Aorta (tissue), 5 donors: ENCODE results near the gene ZBTB40. TPM values are rescaled to one million over a fixed set of nuclear protein-coding genes. Genes with fewer than 3 reads are reported as not detected.

ENCODE experiments used
- ATAC-seq: fragments of 200-7000 bp; cut with Tn5 transposase; one replicate; pipeline ENCODE4 v1.9.1; 2022; ENCODE audit warnings: moderate library complexity; ENCODE audit not compliant: low FRiP score
- DNase-seq, 2 donors: peaks; one replicate each; pipeline ENCODE4 v3.0.0-alpha.2; 2020
- H3K27ac ChIP-seq, 2 donors: one replicate each; pipeline ENCODE4 v1.5.1; 2013; ENCODE audit warnings: low read length in 2 of 2, mild to moderate bottlenecking in 2 of 2, moderate library complexity in 2 of 2, control low read depth in 1 of 2, inconsistent platforms in 1 of 2, low read depth in 1 of 2
- H3K27me3 ChIP-seq, 2 donors: one replicate each; pipeline ENCODE4 v1.6.1; 2013; ENCODE audit warnings: control low read depth in 1 of 2, low read length in 1 of 2, mild to moderate bottlenecking in 1 of 2, moderate library complexity in 1 of 2; ENCODE audit not compliant: insufficient read depth in 2 of 2, control insufficient read depth in 1 of 2
- H3K36me3 ChIP-seq, 2 donors: one replicate each; pipeline ENCODE4 v1.6.1; 2013; ENCODE audit warnings: control low read depth in 1 of 2, low read length in 1 of 2, mild to moderate bottlenecking in 1 of 2; ENCODE audit not compliant: insufficient read depth in 2 of 2, control insufficient read depth in 1 of 2
- H3K4me1 ChIP-seq, 2 donors: one replicate each; pipeline ENCODE4 v1.6.1; 2013; ENCODE audit warnings: low read length in 2 of 2, control low read depth in 1 of 2, mild to moderate bottlenecking in 1 of 2, moderate library complexity in 1 of 2; ENCODE audit not compliant: insufficient read depth in 2 of 2, control insufficient read depth in 1 of 2
- H3K4me3 ChIP-seq, 2 donors: one replicate each; pipeline ENCODE4 v1.5.1; 2013; ENCODE audit warnings: low read length in 2 of 2, control low read depth in 1 of 2, mild to moderate bottlenecking in 1 of 2
- H3K9me3 ChIP-seq: one replicate; pipeline ENCODE4 v1.6.1; 2013; ENCODE audit warnings: mild to moderate bottlenecking, low read length; ENCODE audit not compliant: control insufficient read depth
- WGBS, 2 donors: extraction: QIAGEN DNeasy Blood & Tissue Kit; methylation state at CpG; one replicate each; pipeline ENCODE4 v1.1.7; 2013; 5-methylcytosine and 5-hydroxymethylcytosine counted together
- intact Hi-C, 2 donors: fragments of 100-400 bp; cut with DNase I; formaldehyde crosslinking; loops; one replicate each; pipeline versions ENCODE4 v1.14.2 to v1.15.0; 2022
- long read RNA-seq, 2 donors: library from polyadenylated mRNA; unstranded; transcript quantifications; one replicate each; pipeline ENCODE4 v2.0.0, GENCODE V29; 2020 to 2021
- polyA plus RNA-seq, 2 donors: library from polyadenylated mRNA; stranded (reverse); fragments of 200-250 nt; gene quantifications; one replicate each; pipeline ENCODE4 v1.2.3, GENCODE V29; 2013
- total RNA-seq, 2 donors: library from RNA; stranded (reverse); fragmentation: NEBNext Ultra II Directional; extraction: Animal tissue kit (Norgen Biotek cat#: 25700); gene quantifications; one replicate each; pipeline ENCODE4 v1.2.1, GENCODE V29; 2021
- donor health status: healthy with polysubstance abuse.
- donor health status: Bipolar disorder and iron deficiency.
- donor health status: DM: no; HTN: no; CAD: no.
- donor health status: DM: no; HTN: no; CAD: no.
- donor health status: DM: yes; HTN: yes; CAD: no.

The ZBTB40 gene, protein sequence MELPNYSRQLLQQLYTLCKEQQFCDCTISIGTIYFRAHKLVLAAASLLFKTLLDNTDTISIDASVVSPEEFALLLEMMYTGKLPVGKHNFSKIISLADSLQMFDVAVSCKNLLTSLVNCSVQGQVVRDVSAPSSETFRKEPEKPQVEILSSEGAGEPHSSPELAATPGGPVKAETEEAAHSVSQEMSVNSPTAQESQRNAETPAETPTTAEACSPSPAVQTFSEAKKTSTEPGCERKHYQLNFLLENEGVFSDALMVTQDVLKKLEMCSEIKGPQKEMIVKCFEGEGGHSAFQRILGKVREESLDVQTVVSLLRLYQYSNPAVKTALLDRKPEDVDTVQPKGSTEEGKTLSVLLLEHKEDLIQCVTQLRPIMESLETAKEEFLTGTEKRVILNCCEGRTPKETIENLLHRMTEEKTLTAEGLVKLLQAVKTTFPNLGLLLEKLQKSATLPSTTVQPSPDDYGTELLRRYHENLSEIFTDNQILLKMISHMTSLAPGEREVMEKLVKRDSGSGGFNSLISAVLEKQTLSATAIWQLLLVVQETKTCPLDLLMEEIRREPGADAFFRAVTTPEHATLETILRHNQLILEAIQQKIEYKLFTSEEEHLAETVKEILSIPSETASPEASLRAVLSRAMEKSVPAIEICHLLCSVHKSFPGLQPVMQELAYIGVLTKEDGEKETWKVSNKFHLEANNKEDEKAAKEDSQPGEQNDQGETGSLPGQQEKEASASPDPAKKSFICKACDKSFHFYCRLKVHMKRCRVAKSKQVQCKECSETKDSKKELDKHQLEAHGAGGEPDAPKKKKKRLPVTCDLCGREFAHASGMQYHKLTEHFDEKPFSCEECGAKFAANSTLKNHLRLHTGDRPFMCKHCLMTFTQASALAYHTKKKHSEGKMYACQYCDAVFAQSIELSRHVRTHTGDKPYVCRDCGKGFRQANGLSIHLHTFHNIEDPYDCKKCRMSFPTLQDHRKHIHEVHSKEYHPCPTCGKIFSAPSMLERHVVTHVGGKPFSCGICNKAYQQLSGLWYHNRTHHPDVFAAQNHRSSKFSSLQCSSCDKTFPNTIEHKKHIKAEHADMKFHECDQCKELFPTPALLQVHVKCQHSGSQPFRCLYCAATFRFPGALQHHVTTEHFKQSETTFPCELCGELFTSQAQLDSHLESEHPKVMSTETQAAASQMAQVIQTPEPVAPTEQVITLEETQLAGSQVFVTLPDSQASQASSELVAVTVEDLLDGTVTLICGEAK
- total RNA-seq (10 to 100 TPM; 21.2 to 24.9 TPM), polyA plus RNA-seq (10 to 100 TPM in 1 of 2 donors, 1 to 10 TPM in 1; 4.4 to 19.3 TPM)
- long read RNA-seq, donor 1, partial matches to known transcripts = 3 of 19 reads
- long read RNA-seq, donor 1, other reads (novel, unspliced or antisense) = 16 of 19 reads
- long read RNA-seq, donor 2, full-length matches to known transcripts = 1 of 27 reads
- long read RNA-seq, donor 2, partial matches to known transcripts = 6 of 27 reads
- long read RNA-seq, donor 2, other reads (novel, unspliced or antisense) = 20 of 27 reads

DNA sequence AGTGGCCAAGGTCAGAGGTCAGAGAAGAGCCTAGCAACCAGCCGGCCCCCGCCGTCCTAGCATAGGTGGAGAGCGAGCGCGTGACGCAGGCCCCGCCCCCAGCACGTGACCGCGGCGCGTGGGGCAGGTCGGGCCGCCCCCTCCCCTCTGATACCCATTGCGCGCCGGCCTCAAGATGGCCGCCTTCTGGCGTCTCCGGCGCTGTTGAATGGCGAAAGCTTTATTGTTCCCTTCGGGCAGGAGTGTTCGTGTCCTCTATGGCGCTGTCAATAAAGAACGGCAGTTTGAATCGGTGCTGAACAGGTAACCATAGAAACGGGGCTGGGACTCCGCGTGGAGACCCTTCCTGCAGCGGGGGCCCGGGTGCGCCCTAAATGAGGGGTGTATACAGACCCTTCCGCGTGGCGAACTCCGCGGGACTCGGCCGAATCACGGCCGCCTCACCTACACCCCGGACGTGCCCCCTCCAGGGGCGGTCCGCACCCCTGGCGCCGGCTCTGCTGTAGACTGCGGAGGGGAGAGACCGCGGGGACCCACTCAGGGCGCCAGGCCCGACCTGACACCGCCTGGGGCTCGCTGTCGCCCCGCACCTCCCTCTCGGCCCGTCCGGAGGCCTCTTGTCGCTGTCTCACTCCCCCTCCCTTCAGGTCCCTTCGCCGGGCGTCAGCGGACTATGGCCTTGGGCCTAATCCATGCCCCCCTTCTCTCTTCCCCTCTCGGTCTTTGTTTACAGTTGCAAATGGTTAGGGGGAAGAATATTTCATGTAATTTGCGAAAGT lies at the start of gene ZBTB40:
TSS of gene ZBTB40 (plus strand) at position 150 of the 779 bp plus-strand sequence. CDS start 38,098 bp downstream, outside the sequence.
- Histone ChIP-seq H3K27me3 (no peaks in the 10 kb centered on the region), H3K4me1 (peaks cover 0 to 1% of the 10 kb centered on the region in 2 donors), H3K9me3 (no peaks in the 10 kb centered on the region), H3K27ac (peak within 1 kb of the TSS; percentile 68 to 87), H3K36me3 (no peaks in the 10 kb centered on the region), H3K4me3 (peak within 1 kb of the TSS; percentile 94 to 97)
- 0 to 1% methylated on average over 56 to 68 of the region's 68 CpGs for WGBS, 2 donors
- peak; percentile 98 for ATAC-seq
- intact Hi-C loops = loop anchor here in 1 of 2 donors (2.0 to 5.0 kb wide), 2 partner anchors 59 to 75 kb away; no protein-coding TSS in a partner anchor
- DNase-seq = peak; percentile 98

DNA sequence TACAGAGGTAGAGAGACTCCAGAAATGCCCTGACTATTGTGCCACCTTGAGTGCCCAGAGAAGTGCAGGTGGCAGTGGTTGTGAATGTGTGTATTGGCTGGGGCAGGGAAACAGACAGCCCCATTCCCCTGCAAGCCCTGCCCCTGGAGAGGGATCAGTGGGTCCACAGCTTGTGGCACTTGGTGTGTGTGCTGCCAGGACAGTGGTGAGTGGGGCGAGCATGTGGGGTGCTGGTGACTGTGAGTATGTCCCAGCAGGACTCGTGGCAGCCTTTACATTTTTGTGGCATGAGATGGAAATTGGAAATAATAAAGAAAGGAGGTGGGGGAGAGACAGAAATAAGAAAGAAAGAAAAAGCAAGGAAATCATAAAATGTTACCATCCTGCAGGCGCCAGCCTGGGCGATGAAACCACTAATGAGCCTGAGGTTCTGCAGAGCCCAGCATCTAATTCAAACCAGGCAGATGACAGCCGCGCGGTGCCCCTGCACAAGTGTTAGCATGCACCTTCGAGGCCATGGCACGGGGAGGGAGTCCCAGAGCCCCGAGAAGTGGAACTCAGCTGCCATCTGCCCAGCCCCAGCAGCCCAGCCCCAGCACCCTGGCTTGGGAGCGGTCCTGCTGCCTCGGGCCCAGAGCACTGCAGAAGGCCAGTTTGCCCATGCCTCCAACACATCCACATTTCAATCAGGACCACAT lies 49.1 kb upstream of the ZBTB40 start:
- WGBS, 2 donors = 67 to 72% methylated on average over 12 of the region's 12 CpGs
- no peak for ATAC-seq

GRCh38 chr1:22404486-22404885 lies 47.2 kb upstream of the ZBTB40 start:
- Histone ChIP-seq H3K27ac (no peak overlapping the region), H3K4me3 (no peak overlapping the region), H3K4me1 (no peaks in the 10 kb centered on the region), H3K36me3 (no peaks in the 10 kb centered on the region), H3K27me3 (peaks cover 0 to 4% of the 10 kb centered on the region in 2 donors), H3K9me3 (no peaks in the 10 kb centered on the region)
- ATAC-seq = no peak
- no peak for DNase-seq
- intact Hi-C loops = no loop called here
- 79% methylated on average over 5 of the region's 5 CpGs for WGBS, 2 donors

More for the DNA sequence above, 49.1 kb upstream of the ZBTB40 start:
- intact Hi-C loops = no loop called here
- no peaks in the 10 kb centered on the region for H3K9me3 ChIP-seq
- H3K4me3 ChIP-seq = no peak overlapping the region
- no peaks in the 10 kb centered on the region for H3K36me3 ChIP-seq
- peak in 1 of 2 donors; percentile 46 for DNase-seq
- peaks cover 0 to 4% of the 10 kb centered on the region in 2 donors for H3K27me3 ChIP-seq
- no peaks in the 10 kb centered on the region for H3K4me1 ChIP-seq
- H3K27ac ChIP-seq = no peak overlapping the region

- Histone ChIP-seq H3K4me1 (no peaks in the 10 kb centered on the region), H3K4me3 (no peak overlapping the region), H3K27me3 (peaks cover 0 to 4% of the 10 kb centered on the region in 2 donors), H3K9me3 (peaks cover 2% of the 10 kb centered on the region), H3K36me3 (no peaks in the 10 kb centered on the region), H3K27ac (no peak overlapping the region)
- DNase-seq = no peak
- no peak for ATAC-seq
- WGBS, 2 donors = 45 to 50% methylated on average over 13 of the region's 13 CpGs
- intact Hi-C loops = no loop called here
These were observed 44.7 kb upstream of the ZBTB40 start for GRCh38 chr1:22406722-22407495.

- intact Hi-C loops = no loop called here
- no peak overlapping the region for H3K4me3 ChIP-seq
- no peak overlapping the region for H3K27ac ChIP-seq
- no peaks in the 10 kb centered on the region for H3K36me3 ChIP-seq
- ATAC-seq (no peak), DNase-seq (peak in 1 of 2 donors; percentile 21)
- WGBS, 2 donors = 51 to 57% methylated on average over 3 of the region's 3 CpGs
- peaks cover 0 to 4% of the 10 kb centered on the region in 2 donors for H3K27me3 ChIP-seq
- H3K9me3 ChIP-seq = peaks cover 2% of the 10 kb centered on the region
- no peaks in the 10 kb centered on the region for H3K4me1 ChIP-seq
These were observed 43.4 kb upstream of the ZBTB40 start for GRCh38 chr1:22408230-22408629.

GRCh38 chr1:22410401-22410800 lies 41.2 kb upstream of the ZBTB40 start:
- Histone ChIP-seq H3K27ac (no peak overlapping the region), H3K9me3 (peaks cover 2% of the 10 kb centered on the region), H3K4me1 (no peaks in the 10 kb centered on the region), H3K4me3 (no peak overlapping the region), H3K36me3 (no peaks in the 10 kb centered on the region), H3K27me3 (peaks cover 0 to 4% of the 10 kb centered on the region in 2 donors)
- intact Hi-C loops = no loop called here
- no peak for ATAC-seq
- DNase-seq = no peak
- WGBS, 2 donors = 95 to 96% methylated on average over 3 of the region's 3 CpGs
